Parathyroid adenoma (tissue), 2 donors: ENCODE results near the gene CNBP.
"Not testable (repeated sequence)": the region's sequence is repeated elsewhere in the genome, so short reads cannot be mapped to it uniquely, and the experiment has no call there.

ENCODE experiments used
- H2AFZ ChIP-seq: fragments of 300-600 bp; sonication (generic); one replicate; pipeline ENCODE4 v1.7.0; 2017; ENCODE audit warnings: antibody characterized with exemption, mild to moderate bottlenecking
- H3K27ac ChIP-seq: fragments of 300-600 bp; sonication (generic); one replicate; pipeline ENCODE4 v1.7.0; 2017
- H3K27me3 ChIP-seq: fragments of 300-600 bp; sonication (generic); one replicate; pipeline ENCODE4 v1.7.0; 2017; ENCODE audit warnings: low read length; ENCODE audit not compliant: control insufficient read depth, insufficient read depth
- H3K36me3 ChIP-seq: fragments of 300-600 bp; sonication (generic); one replicate; pipeline ENCODE4 v1.7.0; 2017; ENCODE audit warnings: low read length; ENCODE audit not compliant: control insufficient read depth, insufficient read depth
- H3K4me1 ChIP-seq: fragments of 300-600 bp; sonication (generic); one replicate; pipeline ENCODE4 v1.7.0; 2017; ENCODE audit warnings: control low read depth
- H3K4me2 ChIP-seq: fragments of 300-600 bp; sonication (generic); one replicate; pipeline ENCODE4 v1.7.0; 2017; ENCODE audit warnings: low read length
- H3K4me3 ChIP-seq: fragments of 300-600 bp; sonication (generic); one replicate; pipeline ENCODE4 v1.7.0; 2017; ENCODE audit warnings: low read depth, low read length
- H3K79me2 ChIP-seq: fragments of 300-600 bp; sonication (generic); one replicate; pipeline ENCODE4 v1.7.0; 2017; ENCODE audit warnings: control low read depth
- H3K9ac ChIP-seq: fragments of 300-600 bp; sonication (generic); one replicate; pipeline ENCODE4 v1.7.0; 2017; ENCODE audit warnings: mild to moderate bottlenecking
- H3K9me3 ChIP-seq: fragments of 300-600 bp; sonication (generic); one replicate; pipeline ENCODE4 v1.7.0; 2017; ENCODE audit warnings: low read length; ENCODE audit not compliant: control insufficient read depth
- TF ChIP-seq, protein P1 (sequence below): fragments of 300-600 bp; sonication (generic); IDR thresholded peaks from one replicate; pipeline ENCODE4 v1.7.0; 2017; ENCODE audit warnings: antibody characterized with exemption, mild to moderate bottlenecking
- donor health status: primary hyperparathyroidism.

Gene CNBP

DNA sequence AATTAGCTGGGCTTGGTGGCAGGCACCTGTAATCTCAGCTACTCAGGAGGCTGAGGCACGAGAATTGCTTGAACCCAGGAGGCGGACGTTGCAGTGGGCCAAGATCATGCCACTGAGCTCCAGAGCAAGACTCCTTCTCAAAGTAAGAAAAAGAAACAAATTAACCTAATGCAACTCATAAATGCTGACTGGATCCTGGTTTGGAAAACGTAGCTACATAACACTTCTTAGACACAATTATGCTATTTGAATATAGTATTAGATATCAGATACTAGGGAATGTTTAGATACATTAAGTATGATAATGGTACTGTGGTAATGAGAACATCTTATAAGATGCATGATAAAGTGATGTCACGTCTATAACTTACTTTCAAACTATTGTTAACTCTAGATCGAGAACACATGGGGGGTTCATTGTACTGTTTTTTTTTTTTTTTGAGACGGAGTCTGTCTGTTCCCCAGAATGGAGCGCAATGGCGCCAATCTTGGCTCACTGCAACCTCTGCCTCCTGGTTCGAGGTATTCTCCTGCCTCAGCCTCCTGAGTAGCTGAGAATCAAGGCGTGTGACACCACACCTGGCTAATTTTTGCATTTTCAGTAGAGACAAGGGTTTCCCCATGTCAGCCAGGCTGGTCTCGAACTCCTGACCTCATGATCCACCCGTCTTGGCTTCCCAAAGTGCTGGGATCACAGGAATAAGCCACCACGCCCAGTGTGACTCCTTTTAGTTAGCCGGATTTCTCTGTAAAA, 16.9 kb downstream of the CNBP start:
- no peak overlapping the region for H3K27ac ChIP-seq
- no peaks in the 10 kb centered on the region for H3K9me3 ChIP-seq
- H3K36me3 ChIP-seq, result no peaks in the 10 kb centered on the region
- no peak overlapping the region for H2AFZ ChIP-seq
- H3K9ac ChIP-seq, result no peak overlapping the region
- TF ChIP-seq, protein P1, sequence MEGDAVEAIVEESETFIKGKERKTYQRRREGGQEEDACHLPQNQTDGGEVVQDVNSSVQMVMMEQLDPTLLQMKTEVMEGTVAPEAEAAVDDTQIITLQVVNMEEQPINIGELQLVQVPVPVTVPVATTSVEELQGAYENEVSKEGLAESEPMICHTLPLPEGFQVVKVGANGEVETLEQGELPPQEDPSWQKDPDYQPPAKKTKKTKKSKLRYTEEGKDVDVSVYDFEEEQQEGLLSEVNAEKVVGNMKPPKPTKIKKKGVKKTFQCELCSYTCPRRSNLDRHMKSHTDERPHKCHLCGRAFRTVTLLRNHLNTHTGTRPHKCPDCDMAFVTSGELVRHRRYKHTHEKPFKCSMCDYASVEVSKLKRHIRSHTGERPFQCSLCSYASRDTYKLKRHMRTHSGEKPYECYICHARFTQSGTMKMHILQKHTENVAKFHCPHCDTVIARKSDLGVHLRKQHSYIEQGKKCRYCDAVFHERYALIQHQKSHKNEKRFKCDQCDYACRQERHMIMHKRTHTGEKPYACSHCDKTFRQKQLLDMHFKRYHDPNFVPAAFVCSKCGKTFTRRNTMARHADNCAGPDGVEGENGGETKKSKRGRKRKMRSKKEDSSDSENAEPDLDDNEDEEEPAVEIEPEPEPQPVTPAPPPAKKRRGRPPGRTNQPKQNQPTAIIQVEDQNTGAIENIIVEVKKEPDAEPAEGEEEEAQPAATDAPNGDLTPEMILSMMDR, result no peak
- no peak overlapping the region for H3K4me2 ChIP-seq
- peaks cover 4% of the 10 kb centered on the region for H3K4me1 ChIP-seq
- H3K79me2 ChIP-seq, result peaks cover 4% of the 10 kb centered on the region
- no peaks in the 10 kb centered on the region for H3K27me3 ChIP-seq
- no peak overlapping the region for H3K4me3 ChIP-seq

DNA sequence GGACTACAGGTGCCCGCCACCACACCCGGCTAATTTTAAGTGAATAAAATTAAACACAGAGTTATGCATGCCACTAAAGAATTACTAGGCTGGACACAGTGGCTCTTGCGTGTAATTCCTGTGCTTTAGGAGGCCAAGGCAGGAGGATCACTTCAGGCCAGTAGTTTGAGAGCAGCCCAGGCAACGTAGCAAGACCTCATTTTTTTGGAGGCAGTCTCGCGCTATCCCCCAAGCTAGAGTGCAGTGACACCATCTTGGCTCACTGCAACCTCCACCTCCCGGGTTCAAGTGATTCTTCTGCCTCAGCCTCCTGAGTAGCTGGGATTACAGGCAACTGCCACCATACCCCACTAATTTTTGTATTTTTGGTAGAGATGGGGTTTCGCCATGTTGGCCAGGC, 18.1 kb downstream of the CNBP start:
- not testable (repeated sequence) for H2AFZ ChIP-seq, H3K36me3 ChIP-seq, H3K4me3 ChIP-seq, H3K9ac ChIP-seq, H3K4me1 ChIP-seq, H3K27ac ChIP-seq, H3K27me3 ChIP-seq, H3K79me2 ChIP-seq, H3K4me2 ChIP-seq, H3K9me3 ChIP-seq

DNA sequence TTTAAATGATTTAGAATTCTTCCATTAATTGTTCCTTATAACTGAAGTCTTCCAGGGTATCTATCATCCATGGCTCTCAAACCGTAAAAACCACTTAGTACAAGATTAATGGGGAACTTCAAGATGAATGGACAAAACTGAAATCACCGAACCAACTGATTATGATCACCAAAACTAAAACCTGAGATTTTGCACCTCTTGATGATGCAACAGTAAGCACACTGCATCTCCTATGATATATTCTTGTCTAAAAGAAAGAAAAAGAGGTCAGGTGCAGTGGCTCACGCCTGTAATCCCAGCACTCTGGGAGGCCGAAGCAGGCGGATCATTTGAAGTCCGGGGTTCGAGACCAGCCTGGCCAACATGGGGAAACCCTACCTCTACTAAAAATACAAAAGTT, 19.2 kb downstream of the CNBP start:
- Histone ChIP-seq H3K27me3 (no peaks in the 10 kb centered on the region), H3K79me2 (peaks cover 10% of the 10 kb centered on the region), H3K9ac (no peak overlapping the region), H3K4me2 (no peak overlapping the region), H3K27ac (no peak overlapping the region), H3K36me3 (no peaks in the 10 kb centered on the region), H2AFZ (no peak overlapping the region), H3K4me1 (peaks cover 6% of the 10 kb centered on the region), H3K9me3 (no peaks in the 10 kb centered on the region), H3K4me3 (no peak overlapping the region)
- TF ChIP-seq, protein P1, result no peak

DNA sequence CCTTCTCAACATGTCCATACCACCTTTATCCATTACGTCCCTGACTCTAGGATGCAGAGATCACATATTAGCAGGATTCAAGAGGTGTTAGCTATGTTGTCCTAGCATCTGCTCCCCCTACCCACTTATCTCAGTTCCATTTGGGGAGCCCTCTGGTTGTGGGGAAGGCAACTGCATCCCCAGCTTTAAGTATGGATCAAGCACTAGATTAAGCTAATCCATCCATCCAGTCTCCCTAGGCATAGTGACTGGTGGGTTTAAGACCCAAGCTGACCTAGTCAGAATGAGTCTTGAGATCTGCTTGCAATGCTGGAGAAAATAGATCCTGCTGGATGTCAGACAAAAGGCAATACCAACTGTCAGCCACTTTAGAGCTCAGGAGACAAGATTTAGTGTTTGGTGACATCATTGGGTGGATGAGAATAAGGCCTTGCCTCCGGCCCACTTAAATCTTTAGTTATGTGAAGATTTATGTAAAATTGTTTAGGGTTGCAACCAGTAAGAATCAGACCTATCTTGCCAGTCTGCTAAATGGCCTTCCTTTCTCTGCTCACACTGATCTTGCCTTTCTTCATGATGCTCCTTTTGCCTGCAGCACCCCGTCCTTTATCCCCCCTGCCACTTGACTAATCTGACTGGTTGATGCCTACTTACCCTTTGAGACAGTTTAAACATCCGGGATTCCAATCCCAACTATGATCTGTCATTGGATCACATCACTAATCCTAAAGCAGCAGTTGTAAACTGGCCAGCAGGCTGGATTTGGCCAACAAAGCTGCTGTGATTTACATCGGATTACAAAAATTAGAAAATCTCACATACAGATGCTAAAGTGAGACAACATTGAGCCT, 20.7 kb downstream of the CNBP start:
- peaks cover 15% of the 10 kb centered on the region for H3K79me2 ChIP-seq
- H3K9ac ChIP-seq, result no peak overlapping the region
- no peaks in the 10 kb centered on the region for H3K36me3 ChIP-seq
- no peak overlapping the region for H3K4me2 ChIP-seq
- no peak overlapping the region for H3K27ac ChIP-seq
- TF ChIP-seq, protein P1, result no peak
- no peak overlapping the region for H2AFZ ChIP-seq
- H3K4me1 ChIP-seq, result peaks cover 9% of the 10 kb centered on the region
- H3K9me3 ChIP-seq, result no peaks in the 10 kb centered on the region
- H3K27me3 ChIP-seq, result no peaks in the 10 kb centered on the region
- H3K4me3 ChIP-seq, result no peak overlapping the region

DNA sequence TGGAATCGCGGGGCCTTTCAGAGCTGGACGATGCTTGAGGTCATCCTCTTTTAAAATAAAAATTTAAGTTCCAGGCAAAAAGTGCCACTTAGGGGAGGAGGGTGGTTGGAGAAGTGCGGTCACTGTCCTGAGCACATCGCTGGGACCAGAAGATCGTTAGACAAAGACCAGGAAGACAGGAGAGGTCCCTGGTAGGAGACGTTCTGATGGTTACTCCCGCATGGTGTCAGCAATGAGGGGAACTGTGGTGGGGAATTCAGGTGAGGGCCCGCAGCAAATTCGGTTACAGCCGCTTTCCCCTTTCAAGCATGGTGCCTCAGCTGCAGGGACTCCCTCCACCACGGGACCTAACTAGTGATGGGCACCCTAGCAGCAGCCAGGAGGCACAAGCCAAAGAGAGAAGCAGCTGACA, 21.8 kb downstream of the CNBP start:
- TF ChIP-seq, protein P1, result no peak
- H3K4me1 ChIP-seq, result peaks cover 9% of the 10 kb centered on the region
- H3K4me3 ChIP-seq, result peak overlapping the region; percentile 78
- H3K79me2 ChIP-seq, result peaks cover 15% of the 10 kb centered on the region
- no peaks in the 10 kb centered on the region for H3K9me3 ChIP-seq
- peak overlapping the region; percentile 87 for H3K4me2 ChIP-seq
- H3K27ac ChIP-seq, result peak overlapping the region; percentile 93
- no peak overlapping the region for H3K9ac ChIP-seq
- H3K27me3 ChIP-seq, result no peaks in the 10 kb centered on the region
- peak overlapping the region; percentile 88 for H2AFZ ChIP-seq
- no peaks in the 10 kb centered on the region for H3K36me3 ChIP-seq
